IPS-20b (cell line): ENCODE data around the gene LARGE1.

ENCODE experiments used
- H3K27ac ChIP-seq: one replicate; pipeline ENCODE4 v1.5.1; 2013; ENCODE audit warnings: low read length
- H3K27me3 ChIP-seq: 2 replicates; pipeline ENCODE4 v1.6.1; 2013; ENCODE audit warnings: mild to moderate bottlenecking, low read length, inconsistent platforms; ENCODE audit not compliant: insufficient read depth
- H3K36me3 ChIP-seq: 2 replicates; pipeline ENCODE4 v1.6.1; 2013; ENCODE audit warnings: low read depth, mild to moderate bottlenecking, inconsistent platforms, low read length, moderate library complexity; ENCODE audit not compliant: insufficient read depth
- H3K4me1 ChIP-seq: 2 replicates; pipeline ENCODE4 v1.6.1; 2013; ENCODE audit warnings: mild to moderate bottlenecking, control low read depth, inconsistent platforms, low read length, moderate library complexity; ENCODE audit not compliant: insufficient read depth
- H3K4me3 ChIP-seq: 2 replicates; pipeline ENCODE4 v1.5.1; 2013; ENCODE audit warnings: mild to moderate bottlenecking, low read length, inconsistent platforms
- H3K9ac ChIP-seq: 2 replicates; pipeline ENCODE4 v1.6.1; 2013; ENCODE audit warnings: low read depth, mild to moderate bottlenecking, inconsistent platforms, low read length, moderate library complexity
- H3K9me3 ChIP-seq: 2 replicates; pipeline ENCODE4 v1.6.1; 2013; ENCODE audit warnings: mild to moderate bottlenecking, low read depth, low read length, inconsistent platforms; ENCODE audit not compliant: insufficient read depth

LARGE1 gene

GRCh38 chr22:33920197-33920540 is at the start of gene LARGE1:
TSS of gene LARGE1 (minus strand) at chr22:33920476.
- peaks cover 27% of the 10 kb centered on the region for H3K4me1 ChIP-seq
- no peak within 1 kb of the TSS for H3K27ac ChIP-seq
- H3K27me3 ChIP-seq = peaks cover 18% of the 10 kb centered on the region
- no peaks in the 10 kb centered on the region for H3K9me3 ChIP-seq
- peak within 1 kb of the TSS; percentile 83 for H3K9ac ChIP-seq
- peak within 1 kb of the TSS; percentile 92 for H3K4me3 ChIP-seq
- no peaks in the 10 kb centered on the region for H3K36me3 ChIP-seq

GRCh38 chr22:33969045-33969444 is 48.8 kb upstream of the LARGE1 start:
- Histone ChIP-seq H3K27me3 (no peaks in the 10 kb centered on the region), H3K9ac (no peak overlapping the region), H3K27ac (no peak overlapping the region), H3K4me3 (no peak overlapping the region), H3K9me3 (no peaks in the 10 kb centered on the region), H3K36me3 (no peaks in the 10 kb centered on the region), H3K4me1 (peaks cover 4% of the 10 kb centered on the region; the same call in 1 of the 2 replicates)

- no peaks in the 10 kb centered on the region for H3K4me1 ChIP-seq
- no peaks in the 10 kb centered on the region for H3K9me3 ChIP-seq
- H3K4me3 ChIP-seq = no peak overlapping the region
- H3K9ac ChIP-seq = no peak overlapping the region
- H3K27ac ChIP-seq = no peak overlapping the region
- H3K36me3 ChIP-seq = no peaks in the 10 kb centered on the region
- no peaks in the 10 kb centered on the region for H3K27me3 ChIP-seq
Observed at GRCh38 chr22:33964121-33964520, 43.8 kb upstream of the LARGE1 start.

- no peaks in the 10 kb centered on the region for H3K4me1 ChIP-seq
- no peak overlapping the region for H3K9ac ChIP-seq
- H3K4me3 ChIP-seq = no peak overlapping the region
- H3K9me3 ChIP-seq = no peaks in the 10 kb centered on the region
- no peaks in the 10 kb centered on the region for H3K27me3 ChIP-seq
- no peaks in the 10 kb centered on the region for H3K36me3 ChIP-seq
- no peak overlapping the region for H3K27ac ChIP-seq
Observed at GRCh38 chr22:33962409-33962808, 42.1 kb upstream of the LARGE1 start.

- H3K27ac ChIP-seq = no peak overlapping the region
- H3K4me1 ChIP-seq = no peaks in the 10 kb centered on the region
- H3K4me3 ChIP-seq = no peak overlapping the region
- H3K27me3 ChIP-seq = no peaks in the 10 kb centered on the region
- no peak overlapping the region for H3K9ac ChIP-seq
- no peaks in the 10 kb centered on the region for H3K9me3 ChIP-seq
- H3K36me3 ChIP-seq = no peaks in the 10 kb centered on the region
Observed at GRCh38 chr22:33958741-33959140, 38.5 kb upstream of the LARGE1 start.

GRCh38 chr22:33957086-33957485 is 36.8 kb upstream of the LARGE1 start:
- Histone ChIP-seq H3K36me3 (no peaks in the 10 kb centered on the region), H3K27ac (no peak overlapping the region), H3K4me1 (no peaks in the 10 kb centered on the region), H3K4me3 (no peak overlapping the region), H3K9ac (no peak overlapping the region), H3K9me3 (no peaks in the 10 kb centered on the region), H3K27me3 (no peaks in the 10 kb centered on the region)

GRCh38 chr22:33952776-33953175 is 32.5 kb upstream of the LARGE1 start:
- Histone ChIP-seq H3K27me3 (no peaks in the 10 kb centered on the region), H3K36me3 (no peaks in the 10 kb centered on the region), H3K9me3 (no peaks in the 10 kb centered on the region), H3K4me1 (no peaks in the 10 kb centered on the region), H3K27ac (no peak overlapping the region), H3K9ac (no peak overlapping the region), H3K4me3 (no peak overlapping the region)

GRCh38 chr22:33940741-33941140 is 20.5 kb upstream of the LARGE1 start:
- H3K4me3 ChIP-seq = no peak overlapping the region
- no peak overlapping the region for H3K27ac ChIP-seq
- H3K36me3 ChIP-seq = no peaks in the 10 kb centered on the region
- no peaks in the 10 kb centered on the region for H3K27me3 ChIP-seq
- H3K4me1 ChIP-seq = no peaks in the 10 kb centered on the region
- peaks cover 10% of the 10 kb centered on the region; the same call in 1 of the 2 replicates for H3K9me3 ChIP-seq
- H3K9ac ChIP-seq = no peak overlapping the region

- no peaks in the 10 kb centered on the region for H3K4me1 ChIP-seq
- no peaks in the 10 kb centered on the region for H3K27me3 ChIP-seq
- H3K9me3 ChIP-seq = no peaks in the 10 kb centered on the region
- H3K27ac ChIP-seq = no peak overlapping the region
- no peak overlapping the region for H3K4me3 ChIP-seq
- H3K36me3 ChIP-seq = no peaks in the 10 kb centered on the region
- H3K9ac ChIP-seq = no peak overlapping the region
Observed at GRCh38 chr22:33932997-33933396, 12.7 kb upstream of the LARGE1 start.

- H3K27ac ChIP-seq = no peak overlapping the region
- H3K4me1 ChIP-seq = no peaks in the 10 kb centered on the region
- H3K4me3 ChIP-seq = no peak overlapping the region
- H3K9ac ChIP-seq = no peak overlapping the region
- no peaks in the 10 kb centered on the region for H3K36me3 ChIP-seq
- no peaks in the 10 kb centered on the region for H3K9me3 ChIP-seq
- H3K27me3 ChIP-seq = no peaks in the 10 kb centered on the region
Observed at GRCh38 chr22:33931406-33931805, 11.1 kb upstream of the LARGE1 start.

GRCh38 chr22:33927752-33928151 is 7.5 kb upstream of the LARGE1 start:
- Histone ChIP-seq H3K9me3 (no peaks in the 10 kb centered on the region), H3K27ac (no peak overlapping the region), H3K4me3 (no peak overlapping the region), H3K36me3 (no peaks in the 10 kb centered on the region), H3K9ac (no peak overlapping the region), H3K4me1 (peaks cover 8% of the 10 kb centered on the region; the same call in 1 of the 2 replicates), H3K27me3 (no peaks in the 10 kb centered on the region)

- Histone ChIP-seq H3K9ac (no peak overlapping the region), H3K27ac (no peak overlapping the region), H3K4me3 (no peak overlapping the region), H3K4me1 (peaks cover 8% of the 10 kb centered on the region; the same call in 1 of the 2 replicates), H3K27me3 (no peaks in the 10 kb centered on the region), H3K9me3 (no peaks in the 10 kb centered on the region), H3K36me3 (no peaks in the 10 kb centered on the region)
Observed at GRCh38 chr22:33925194-33925593, 4.9 kb upstream of the LARGE1 start.
